HepG2 (cell line): ENCODE results near the gene SRF. TPM values are rescaled to one million over a fixed set of nuclear protein-coding genes. Genes with fewer than 3 reads are reported as not detected.

Source experiments
- ARID2 ChIP-seq: sonication (generic); formaldehyde crosslinking; IDR thresholded peaks from 2 replicates; pipeline ENCODE4 v1.8.1; 2022; ENCODE audit warnings: mild to moderate bottlenecking, missing genetic modification reagents, borderline replicate concordance
- CAMTA2 ChIP-seq: sonication (generic); formaldehyde crosslinking; IDR thresholded peaks from 2 replicates; pipeline ENCODE4 v1.4.0; 2020; ENCODE audit warnings: mild to moderate bottlenecking, missing genetic modification reagents, borderline replicate concordance
- CHD4 ChIP-seq: fragments of 200-600 bp; sonication (generic); IDR thresholded peaks from 2 replicates; pipeline ENCODE4 v1.7.0; 2017; ENCODE audit warnings: mild to moderate bottlenecking, low read length, borderline replicate concordance
- GTF3A ChIP-seq: sonication (generic); formaldehyde crosslinking; conservative IDR thresholded peaks from 2 replicates; pipeline ENCODE4 v1.4.0; 2020; ENCODE audit warnings: mild to moderate bottlenecking, missing genetic modification reagents
- HMG20A ChIP-seq: IDR thresholded peaks from 2 replicates; pipeline ENCODE4 v1.6.1; 2016; ENCODE audit warnings: borderline replicate concordance
- KMT2B ChIP-seq: IDR thresholded peaks from 2 replicates; pipeline ENCODE4 v1.6.1; 2016; ENCODE audit warnings: missing genetic modification reagents, missing compliant biosample characterization
- MXD4 ChIP-seq: IDR thresholded peaks from 2 replicates; pipeline ENCODE4 v1.6.1; 2016; ENCODE audit warnings: mild to moderate bottlenecking, missing biosample characterization, missing genetic modification reagents
- NFYC ChIP-seq: IDR thresholded peaks from 2 replicates; pipeline ENCODE4 v1.6.1; 2016; ENCODE audit warnings: missing genetic modification reagents, missing compliant biosample characterization
- POLR2AphosphoS5 ChIP-seq: IDR thresholded peaks from 2 replicates; pipeline ENCODE4 v1.6.1; 2012; ENCODE audit warnings: low read depth, low read length
- RBAK ChIP-seq: sonication (generic); formaldehyde crosslinking; IDR thresholded peaks from 2 replicates; pipeline ENCODE4 v1.5.1; 2020; ENCODE audit warnings: mild to moderate bottlenecking, missing genetic modification reagents
- SALL2 ChIP-seq: sonication (generic); formaldehyde crosslinking; IDR thresholded peaks from 2 replicates; pipeline ENCODE4 v1.8.1; 2023; ENCODE audit warnings: mild to moderate bottlenecking, missing genetic modification reagents, inconsistent platforms
- SOX5 ChIP-seq: IDR thresholded peaks from 2 replicates; pipeline ENCODE4 v1.6.1; 2016; ENCODE audit warnings: borderline replicate concordance
- TARDBP ChIP-seq: sonication (generic); formaldehyde crosslinking; IDR thresholded peaks from 2 replicates; pipeline ENCODE4 v1.8.0; 2022; ENCODE audit warnings: mild to moderate bottlenecking, missing genetic modification reagents
- TEAD3 ChIP-seq: optimal IDR thresholded peaks from 2 replicates; pipeline ENCODE3; 2016; ENCODE audit warnings: borderline replicate concordance
- ZNF138 ChIP-seq: sonication (generic); formaldehyde crosslinking; IDR thresholded peaks from 2 replicates; pipeline ENCODE4 v1.5.0; 2020; ENCODE audit warnings: mild to moderate bottlenecking, low read depth, missing genetic modification reagents
- ZNF160 ChIP-seq: sonication (generic); formaldehyde crosslinking; IDR thresholded peaks from 2 replicates; pipeline ENCODE4 v1.8.0; 2022; ENCODE audit warnings: mild to moderate bottlenecking, inconsistent platforms, missing genetic modification reagents
- ZNF232 ChIP-seq: sonication (generic); formaldehyde crosslinking; IDR thresholded peaks from 2 replicates; pipeline ENCODE4 v1.4.0; 2020; ENCODE audit warnings: missing genetic modification reagents, borderline replicate concordance
- ZSCAN22 ChIP-seq: sonication (generic); formaldehyde crosslinking; IDR thresholded peaks from 2 replicates; pipeline ENCODE4 v1.4.0; 2020; ENCODE audit warnings: mild to moderate bottlenecking, missing genetic modification reagents
- ZSCAN9 ChIP-seq: IDR thresholded peaks from 2 replicates; pipeline ENCODE4 v1.6.1; 2016; ENCODE audit warnings: borderline replicate concordance
- polyA plus RNA-seq, 8 experiments: library from polyadenylated mRNA; depleted of rRNA in 3 of 8; stranded (reverse) in 7 of 8; unstranded in 1 of 8; fragments of >200 nt; fragmentation: Illumina TruSeq in 4 of 8; extraction: Trizol in 4 of 8; gene quantifications; 2 replicates each; pipeline versions ENCODE4 v1.2.1 to v1.2.3, GENCODE V29; 2011 to 2016; ENCODE audit warnings: low read depth in 4 of 8, missing spikeins in 1 of 8, mixed read lengths in 1 of 8; ENCODE audit not compliant: insufficient read depth in 1 of 8
- total RNA-seq, 5 experiments: library from RNA; depleted of rRNA; stranded (reverse); fragments of >200 nt; fragmentation: Illumina TruSeq; extraction: Trizol; gene quantifications; 2 replicates each; pipeline ENCODE4 v1.2.3, GENCODE V29; 2016; ENCODE audit warnings: low read depth in 1 of 5
- TF ChIP-seq, protein P1 (sequence below): sonication (generic); formaldehyde crosslinking; IDR thresholded peaks from 2 replicates; pipeline ENCODE4 v1.4.0; 2020; ENCODE audit warnings: missing genetic modification reagents, borderline replicate concordance
- TF ChIP-seq, protein P2 (sequence below): IDR thresholded peaks from 2 replicates; pipeline ENCODE4 v1.6.1; 2016
- TF ChIP-seq, protein P3 (sequence below): IDR thresholded peaks from 2 replicates; pipeline ENCODE4 v1.6.1; 2016; ENCODE audit warnings: missing compliant biosample characterization, missing genetic modification reagents, borderline replicate concordance

Gene SRF
- total and polyA plus RNA-seq, 2 of the 13 experiments (the other 11 are each of a cell fraction or from before 2014, with no cell fraction given), result 25.5 to 44.1 TPM

DNA sequence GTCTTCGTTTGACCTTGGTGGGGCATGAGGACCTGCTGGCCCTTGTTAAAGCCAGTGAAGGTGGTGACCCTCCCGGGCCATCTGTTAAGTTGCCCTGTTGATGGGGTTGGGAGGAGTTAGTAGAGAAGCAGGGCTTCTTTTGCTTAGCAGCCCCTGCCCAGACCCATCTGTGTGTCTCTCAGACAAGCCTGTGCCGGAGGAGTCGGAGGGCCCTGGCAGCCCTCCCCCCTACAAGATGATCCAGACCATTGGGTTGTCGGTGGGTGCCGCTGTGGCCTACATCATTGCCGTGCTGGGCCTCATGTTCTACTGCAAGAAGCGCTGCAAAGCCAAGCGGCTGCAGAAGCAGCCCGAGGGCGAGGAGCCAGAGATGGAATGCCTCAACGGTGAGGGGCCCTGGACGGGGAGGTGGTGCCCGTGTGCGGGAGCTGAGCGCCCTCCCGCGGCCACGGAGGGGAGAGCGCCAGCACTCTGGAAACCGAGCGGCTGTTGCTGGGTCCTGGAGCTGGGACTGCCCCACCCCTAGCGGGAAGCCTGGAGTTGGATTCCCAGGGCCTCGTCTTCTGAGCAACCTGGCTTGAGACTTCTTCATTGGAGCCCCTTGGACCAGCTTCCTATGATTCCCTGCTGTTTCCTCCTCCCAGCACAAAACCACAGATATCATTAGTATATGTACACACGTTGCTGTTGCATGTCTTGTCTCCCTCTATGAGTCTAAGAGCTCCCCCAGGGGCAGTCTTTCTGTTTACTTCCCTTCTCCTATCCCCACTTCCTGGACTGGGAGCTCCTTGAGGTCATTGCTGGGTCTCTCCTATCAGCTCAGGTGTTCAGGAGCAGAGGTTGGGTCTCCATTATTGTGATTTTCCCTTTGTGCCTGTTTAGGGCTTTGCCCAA lies 27.6 kb upstream of the SRF start (continued):
- TF ChIP-seq, protein P1, sequence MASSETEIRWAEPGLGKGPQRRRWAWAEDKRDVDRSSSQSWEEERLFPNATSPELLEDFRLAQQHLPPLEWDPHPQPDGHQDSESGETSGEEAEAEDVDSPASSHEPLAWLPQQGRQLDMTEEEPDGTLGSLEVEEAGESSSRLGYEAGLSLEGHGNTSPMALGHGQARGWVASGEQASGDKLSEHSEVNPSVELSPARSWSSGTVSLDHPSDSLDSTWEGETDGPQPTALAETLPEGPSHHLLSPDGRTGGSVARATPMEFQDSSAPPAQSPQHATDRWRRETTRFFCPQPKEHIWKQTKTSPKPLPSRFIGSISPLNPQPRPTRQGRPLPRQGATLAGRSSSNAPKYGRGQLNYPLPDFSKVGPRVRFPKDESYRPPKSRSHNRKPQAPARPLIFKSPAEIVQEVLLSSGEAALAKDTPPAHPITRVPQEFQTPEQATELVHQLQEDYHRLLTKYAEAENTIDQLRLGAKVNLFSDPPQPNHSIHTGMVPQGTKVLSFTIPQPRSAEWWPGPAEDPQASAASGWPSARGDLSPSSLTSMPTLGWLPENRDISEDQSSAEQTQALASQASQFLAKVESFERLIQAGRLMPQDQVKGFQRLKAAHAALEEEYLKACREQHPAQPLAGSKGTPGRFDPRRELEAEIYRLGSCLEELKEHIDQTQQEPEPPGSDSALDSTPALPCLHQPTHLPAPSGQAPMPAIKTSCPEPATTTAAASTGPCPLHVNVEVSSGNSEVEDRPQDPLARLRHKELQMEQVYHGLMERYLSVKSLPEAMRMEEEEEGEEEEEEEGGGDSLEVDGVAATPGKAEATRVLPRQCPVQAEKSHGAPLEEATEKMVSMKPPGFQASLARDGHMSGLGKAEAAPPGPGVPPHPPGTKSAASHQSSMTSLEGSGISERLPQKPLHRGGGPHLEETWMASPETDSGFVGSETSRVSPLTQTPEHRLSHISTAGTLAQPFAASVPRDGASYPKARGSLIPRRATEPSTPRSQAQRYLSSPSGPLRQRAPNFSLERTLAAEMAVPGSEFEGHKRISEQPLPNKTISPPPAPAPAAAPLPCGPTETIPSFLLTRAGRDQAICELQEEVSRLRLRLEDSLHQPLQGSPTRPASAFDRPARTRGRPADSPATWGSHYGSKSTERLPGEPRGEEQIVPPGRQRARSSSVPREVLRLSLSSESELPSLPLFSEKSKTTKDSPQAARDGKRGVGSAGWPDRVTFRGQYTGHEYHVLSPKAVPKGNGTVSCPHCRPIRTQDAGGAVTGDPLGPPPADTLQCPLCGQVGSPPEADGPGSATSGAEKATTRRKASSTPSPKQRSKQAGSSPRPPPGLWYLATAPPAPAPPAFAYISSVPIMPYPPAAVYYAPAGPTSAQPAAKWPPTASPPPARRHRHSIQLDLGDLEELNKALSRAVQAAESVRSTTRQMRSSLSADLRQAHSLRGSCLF (CRISPR knock-in tag), result no peak
- TF ChIP-seq ZNF160 (CRISPR knock-in tag) (peak; percentile 68; the same call in 1 of the 2 replicates), GTF3A (CRISPR knock-in tag) (no peak), KMT2B (CRISPR knock-in tag) (peak; percentile 60), HMG20A (CRISPR knock-in tag) (peak; percentile 28; the same call in 1 of the 2 replicates), CHD4 (no peak), ZSCAN22 (CRISPR knock-in tag) (no peak), ZNF138 (0 out of 2 replicates have a peak, but pooled peaks have one; percentile 19), SALL2 (CRISPR knock-in tag) (peak; percentile 91), ZNF232 (CRISPR knock-in tag) (no peak), SOX5 (CRISPR knock-in tag) (peak; percentile 50; the same call in 1 of the 2 replicates), CAMTA2 (CRISPR knock-in tag) (no peak), NFYC (CRISPR knock-in tag) (no peak; the same call in 1 of the 2 replicates), ARID2 (no peak), RBAK (CRISPR knock-in tag) (no peak), TARDBP (CRISPR knock-in tag) (0 out of 2 replicates have a peak, but pooled peaks have one; percentile 40), POLR2AphosphoS5 (no peak), MXD4 (CRISPR knock-in tag) (peak; percentile 59; the same call in 1 of the 2 replicates), ZSCAN9 (CRISPR knock-in tag) (peak; percentile 60; the same call in 1 of the 2 replicates), TEAD3 (CRISPR knock-in tag) (peak; percentile 89)
- TF ChIP-seq, protein P2, sequence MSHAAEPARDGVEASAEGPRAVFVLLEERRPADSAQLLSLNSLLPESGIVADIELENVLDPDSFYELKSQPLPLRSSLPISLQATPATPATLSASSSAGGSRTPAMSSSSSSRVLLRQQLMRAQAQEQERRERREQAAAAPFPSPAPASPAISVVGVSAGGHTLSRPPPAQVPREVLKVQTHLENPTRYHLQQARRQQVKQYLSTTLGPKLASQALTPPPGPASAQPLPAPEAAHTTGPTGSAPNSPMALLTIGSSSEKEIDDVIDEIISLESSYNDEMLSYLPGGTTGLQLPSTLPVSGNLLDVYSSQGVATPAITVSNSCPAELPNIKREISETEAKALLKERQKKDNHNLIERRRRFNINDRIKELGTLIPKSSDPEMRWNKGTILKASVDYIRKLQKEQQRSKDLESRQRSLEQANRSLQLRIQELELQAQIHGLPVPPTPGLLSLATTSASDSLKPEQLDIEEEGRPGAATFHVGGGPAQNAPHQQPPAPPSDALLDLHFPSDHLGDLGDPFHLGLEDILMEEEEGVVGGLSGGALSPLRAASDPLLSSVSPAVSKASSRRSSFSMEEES, result no peak; the same call in 1 of the 2 replicates
- TF ChIP-seq, protein P3, sequence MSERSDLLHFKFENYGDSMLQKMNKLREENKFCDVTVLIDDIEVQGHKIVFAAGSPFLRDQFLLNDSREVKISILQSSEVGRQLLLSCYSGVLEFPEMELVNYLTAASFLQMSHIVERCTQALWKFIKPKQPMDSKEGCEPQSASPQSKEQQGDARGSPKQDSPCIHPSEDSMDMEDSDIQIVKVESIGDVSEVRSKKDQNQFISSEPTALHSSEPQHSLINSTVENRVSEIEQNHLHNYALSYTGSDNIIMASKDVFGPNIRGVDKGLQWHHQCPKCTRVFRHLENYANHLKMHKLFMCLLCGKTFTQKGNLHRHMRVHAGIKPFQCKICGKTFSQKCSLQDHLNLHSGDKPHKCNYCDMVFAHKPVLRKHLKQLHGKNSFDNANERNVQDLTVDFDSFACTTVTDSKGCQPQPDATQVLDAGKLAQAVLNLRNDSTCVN (CRISPR knock-in tag), result peak; percentile 65; the same call in 1 of the 2 replicates
